NCI-H1930 (cell line): Measurements from ENCODE around the gene ATG101.

Experiments
- DNase-seq, 2 experiments: peaks; one replicate each; lab custom pipeline; 2025; lab: John Stamatoyannopoulos, UW

ATG101 gene

GRCh38 chr12:52057638-52058576 is 11.9 kb upstream of the ATG101 start:
- DNase-seq, result no peak

GRCh38 chr12:52058631-52059361 is 11.0 kb upstream of the ATG101 start:
- DNase-seq, result no peak

GRCh38 chr12:52059582-52060497 is 9.9 kb upstream of the ATG101 start:
- DNase-seq, result no peak

DNA sequence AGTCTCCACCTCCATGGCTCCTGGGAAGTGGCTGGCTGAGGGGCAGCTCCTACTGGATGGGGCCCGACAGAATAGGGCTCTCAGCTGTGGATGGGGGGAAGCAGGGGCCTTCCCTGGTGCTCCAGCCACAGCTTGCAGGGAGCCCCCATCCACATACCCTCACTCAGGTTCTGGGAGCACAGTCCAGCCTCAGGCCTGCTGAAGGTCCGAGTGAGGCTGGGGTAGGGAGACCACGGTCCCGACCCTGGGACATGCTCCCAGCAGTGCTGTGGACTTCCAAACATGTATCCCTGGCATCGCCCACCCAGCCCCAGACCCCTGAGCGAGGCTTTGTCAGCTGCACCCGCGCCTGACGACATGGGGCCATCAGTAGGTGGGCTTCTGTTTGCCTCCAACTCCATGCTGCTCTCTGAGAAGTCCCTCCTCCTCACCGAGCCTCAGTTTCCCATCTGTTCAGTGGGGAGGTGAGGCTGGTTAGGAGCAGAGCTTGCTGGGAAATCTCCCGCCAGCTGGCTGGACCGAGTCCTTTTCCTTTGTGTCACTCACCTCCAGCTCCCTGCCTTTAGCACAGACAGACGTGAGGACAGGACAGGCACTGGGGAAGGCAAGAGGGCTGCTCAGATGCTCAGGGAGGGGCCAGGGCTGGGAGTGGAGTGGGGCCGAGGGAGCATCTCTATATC is 9.1 kb upstream of the ATG101 start:
- no peak for DNase-seq

- DNase-seq, result no peak
Observed at GRCh38 chr12:52061470-52062166, 8.2 kb upstream of the ATG101 start.

DNA sequence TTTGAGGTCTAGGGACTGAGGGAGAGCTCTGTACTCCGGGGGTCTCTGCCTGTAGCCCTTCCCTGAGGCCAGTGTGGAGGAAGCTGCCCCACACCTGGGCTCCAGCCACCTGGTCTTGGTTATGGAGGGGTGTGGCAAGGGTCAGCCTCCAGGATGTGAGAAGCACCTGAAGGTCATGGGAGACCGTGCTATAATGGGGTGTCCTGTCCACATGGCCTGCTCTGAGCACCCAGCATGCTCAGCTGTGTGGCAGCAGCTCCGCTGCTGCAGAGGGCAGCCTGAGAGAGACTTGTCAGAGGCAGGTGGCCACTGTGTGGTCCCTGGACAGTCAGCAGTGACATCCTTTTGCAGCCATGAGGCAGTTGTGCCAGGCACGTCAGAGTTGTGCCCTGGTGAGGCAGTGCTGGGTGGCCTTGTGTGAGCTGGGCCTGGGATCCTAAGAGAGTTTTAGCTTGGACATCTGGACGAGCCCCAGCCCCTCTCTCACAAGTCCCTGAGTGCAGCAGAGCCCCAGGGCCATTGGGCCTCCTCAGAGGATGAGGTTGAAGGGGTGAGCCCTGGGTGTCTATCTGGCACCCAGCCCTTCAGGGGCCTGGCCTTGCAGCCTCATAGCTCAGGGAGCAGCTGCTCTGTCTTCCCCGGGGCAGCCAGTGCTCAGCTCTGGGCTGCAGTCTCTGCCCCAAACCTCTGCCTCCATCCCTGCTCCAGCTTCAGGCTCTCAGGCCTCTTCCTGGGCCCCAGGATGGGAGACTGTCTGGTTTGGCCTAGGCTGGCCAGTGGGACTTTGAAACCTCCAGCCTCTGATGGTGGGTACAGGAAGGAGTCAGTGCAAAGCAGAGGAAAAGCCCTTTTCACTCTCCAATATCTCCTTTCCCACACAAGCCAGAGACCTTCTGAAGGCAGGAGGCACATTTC is 7.4 kb upstream of the ATG101 start:
- no peak for DNase-seq

DNA sequence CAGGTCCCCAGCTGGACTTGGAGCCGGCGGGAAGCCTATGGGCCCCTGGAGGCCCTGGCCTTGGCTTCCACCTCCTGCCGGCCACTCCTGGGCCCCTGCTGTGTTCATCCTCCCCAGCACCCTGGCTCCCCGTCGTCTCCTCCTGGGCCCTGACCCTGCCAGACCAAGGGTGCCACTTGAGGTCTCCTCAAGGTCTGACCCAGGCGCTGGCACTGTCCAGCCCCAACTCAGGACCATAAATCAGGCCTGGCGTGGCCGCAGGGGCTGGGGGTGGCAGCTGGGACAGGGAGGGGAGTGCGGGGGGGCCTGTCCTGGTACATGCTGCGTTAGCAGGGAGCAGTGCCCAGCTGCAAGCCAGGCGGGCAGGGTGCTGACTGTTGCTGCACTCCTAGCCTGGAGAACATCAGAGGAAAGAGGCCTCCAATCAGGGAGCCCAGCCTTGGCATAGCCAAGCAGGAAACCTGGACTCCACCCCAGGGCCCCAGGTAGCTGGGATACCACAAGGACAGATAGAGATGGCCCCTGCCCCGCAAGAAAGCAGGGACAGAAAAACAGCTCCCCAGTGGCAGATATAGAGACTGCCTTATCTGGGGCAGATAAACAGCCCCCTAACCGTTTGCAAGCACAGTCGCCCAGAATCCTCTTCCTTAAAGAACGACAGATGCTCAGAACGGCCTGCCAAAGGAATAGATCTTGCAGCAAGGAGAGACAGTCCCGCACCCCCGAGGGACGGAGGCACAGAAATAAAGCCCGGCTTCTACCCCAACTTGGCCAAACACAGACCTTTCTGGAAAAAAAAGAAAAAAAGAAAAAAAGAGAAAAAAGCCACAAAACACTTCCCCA is 6.5 kb upstream of the ATG101 start:
- no peak for DNase-seq

- no peak for DNase-seq
Observed at GRCh38 chr12:52063981-52064649, 5.7 kb upstream of the ATG101 start.

- DNase-seq, result no peak
Observed at GRCh38 chr12:52066346-52067080, 3.3 kb upstream of the ATG101 start.

DNA sequence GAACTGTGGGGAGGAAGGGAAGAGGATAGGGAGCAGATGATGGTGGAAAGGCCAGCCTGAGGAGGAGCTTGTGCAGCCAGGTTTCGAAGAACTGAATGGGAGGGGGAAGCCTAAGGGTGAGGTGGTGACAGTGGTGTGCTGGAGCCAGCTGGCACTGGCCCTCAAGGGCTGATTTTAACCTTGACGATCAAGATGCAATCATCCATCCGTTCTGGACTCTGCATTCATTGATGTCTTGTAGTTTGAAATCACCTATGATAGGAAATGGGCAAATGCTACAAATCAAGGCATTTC is 2.8 kb upstream of the ATG101 start:
- DNase-seq, result no peak

- no peak for DNase-seq
Observed at GRCh38 chr12:52070185-52070925, 577 bp downstream of the ATG101 start.

DNA sequence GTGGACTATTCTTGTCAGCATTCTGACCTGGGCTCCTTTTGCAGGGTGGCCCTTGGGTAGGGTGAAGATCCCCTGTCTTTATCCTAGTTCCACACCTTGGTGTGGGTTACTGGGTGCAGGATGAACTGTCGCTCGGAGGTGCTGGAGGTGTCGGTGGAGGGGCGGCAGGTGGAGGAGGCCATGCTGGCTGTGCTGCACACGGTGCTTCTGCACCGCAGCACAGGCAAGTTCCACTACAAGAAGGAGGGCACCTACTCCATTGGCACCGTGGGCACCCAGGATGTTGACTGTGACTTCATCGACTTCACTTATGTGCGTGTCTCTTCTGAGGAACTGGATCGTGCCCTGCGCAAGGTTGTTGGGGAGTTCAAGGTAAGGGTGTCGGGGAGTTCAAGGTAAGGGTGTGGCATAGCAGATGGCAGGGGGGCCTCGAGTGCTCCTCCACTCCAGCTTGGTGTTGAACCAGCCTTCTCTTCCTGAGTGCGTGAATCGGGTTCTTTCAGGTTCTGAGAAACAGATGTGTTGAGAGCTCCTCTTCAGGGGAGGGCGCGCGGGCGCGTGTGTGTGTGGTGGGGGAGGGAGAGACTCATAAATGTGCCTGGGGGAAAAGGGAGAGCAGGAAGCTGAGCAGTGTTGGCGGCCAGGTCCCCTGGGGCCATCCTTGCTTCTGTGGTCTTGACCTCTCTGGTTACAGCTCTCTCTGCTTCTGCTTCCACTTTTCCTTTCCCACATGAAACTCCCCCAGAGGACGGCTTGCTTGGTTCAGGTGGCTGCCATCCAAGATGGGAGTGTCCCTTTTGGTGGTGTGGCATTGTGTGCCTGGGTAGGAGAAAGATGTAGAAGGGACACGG is 4.0 kb downstream of the ATG101 start:
- no peak for DNase-seq

DNA sequence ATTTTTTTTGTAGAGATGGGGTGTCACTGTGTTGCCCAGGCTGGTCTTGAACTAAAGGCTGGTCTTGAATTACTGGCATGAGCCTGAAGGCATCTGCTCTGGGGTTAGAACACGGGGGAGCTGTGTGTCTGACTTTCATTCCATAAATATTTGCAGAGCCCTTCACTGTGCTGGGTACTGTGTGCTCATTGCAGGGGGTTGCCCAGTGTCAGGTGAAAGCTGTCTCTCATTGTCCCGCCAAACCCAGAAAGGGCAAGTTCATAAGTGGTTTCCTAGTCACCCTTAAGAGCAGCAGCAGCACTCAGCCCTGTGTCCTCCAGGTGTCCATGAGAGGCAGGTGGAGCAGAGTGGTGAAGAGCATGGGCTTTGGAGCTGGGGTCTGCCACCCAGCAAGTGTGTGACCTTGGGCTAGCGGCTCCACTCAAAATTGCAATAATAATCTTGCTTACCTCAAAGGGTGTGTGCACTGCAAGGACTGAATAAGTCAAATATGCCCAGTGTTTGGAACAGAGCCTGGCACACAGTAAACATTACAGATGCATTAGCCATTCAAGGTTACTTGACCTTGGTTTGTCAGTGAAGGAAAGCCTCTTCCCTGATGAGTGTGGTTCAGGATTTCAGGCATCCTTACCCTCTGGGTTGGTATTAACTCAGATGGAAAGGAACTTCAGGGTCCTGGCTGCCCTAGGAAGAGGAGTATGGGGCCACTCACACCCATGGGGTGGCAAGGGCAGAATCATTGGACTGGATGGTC is 5.4 kb downstream of the ATG101 start:
- DNase-seq, result no peak

DNA sequence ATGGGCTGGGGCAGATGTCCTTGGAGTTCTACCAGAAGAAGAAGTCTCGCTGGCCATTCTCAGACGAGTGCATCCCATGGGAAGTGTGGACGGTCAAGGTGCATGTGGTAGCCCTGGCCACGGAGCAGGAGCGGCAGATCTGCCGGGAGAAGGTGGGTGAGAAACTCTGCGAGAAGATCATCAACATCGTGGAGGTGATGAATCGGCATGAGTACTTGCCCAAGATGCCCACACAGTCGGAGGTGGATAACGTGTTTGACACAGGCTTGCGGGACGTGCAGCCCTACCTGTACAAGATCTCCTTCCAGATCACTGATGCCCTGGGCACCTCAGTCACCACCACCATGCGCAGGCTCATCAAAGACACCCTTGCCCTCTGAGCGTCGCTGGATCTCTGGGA is 7.0 kb downstream of the ATG101 start:
- DNase-seq, result no peak

DNA sequence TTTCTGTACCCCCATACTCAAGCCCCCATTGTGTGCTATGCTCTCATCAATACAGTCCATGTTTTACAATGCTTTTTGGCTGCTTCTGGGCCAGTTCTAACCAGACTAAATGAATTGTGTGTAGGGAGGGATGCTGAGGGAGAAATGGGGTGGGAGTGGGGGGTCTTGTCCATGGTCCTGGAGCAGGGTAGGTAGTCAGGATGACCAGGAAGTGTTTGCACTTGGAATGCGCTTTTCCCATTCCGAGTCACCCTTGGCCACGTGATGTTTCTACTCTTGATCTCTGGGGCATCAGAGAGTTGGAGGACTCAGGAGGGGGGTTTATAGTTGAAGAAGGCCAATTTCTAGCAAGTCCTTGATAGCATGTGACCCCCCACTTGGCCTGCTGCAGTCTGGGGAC is 8.5 kb downstream of the ATG101 start:
- DNase-seq, result no peak
